ENCODE results near the gene SLC12A9. TPM values are rescaled to one million over a fixed set of nuclear protein-coding genes. Genes with fewer than 3 reads are reported as not detected.

SLC12A9 gene
- total and polyA plus RNA-seq, 2 experiments from 2014 or later: 17.1 to 21.3 TPM

GRCh38 chr7:100867040-100867775 is 14.7 kb downstream of the SLC12A9 start, which contains the start of gene TRIP6:
TSS of gene TRIP6 (plus strand) at chr7:100867387. CDS start at chr7:100867498, 111 bp downstream.
- Histone ChIP-seq H2AFZ (peak within 1 kb of the TSS; percentile 20), H3K9me2 (replicated peaks; ENCODE audit: insufficient read depth) (no peaks in the 10 kb centered on the region), H3K4me3 (peak within 1 kb of the TSS; percentile 82), H3K27ac (peak within 1 kb of the TSS; percentile 93), H3K79me2 (peaks cover 33% of the 10 kb centered on the region), H3K36me3 (replicated peaks; ENCODE audit: insufficient read depth, low read depth) (no peaks in the 10 kb centered on the region), H3K4me1 (ENCODE audit: insufficient read depth) (peaks cover 14% of the 10 kb centered on the region), H3K4me2 (peak within 1 kb of the TSS; percentile 99), H4K20me1 (ENCODE audit: insufficient read depth, poor library complexity, severe bottlenecking) (no peaks in the 10 kb centered on the region), H3K27me3 (no peaks in the 10 kb centered on the region), H3K9me3 (ENCODE audit: low read depth) (no peaks in the 10 kb centered on the region)
- TF ChIP-seq EZH2phosphoT487 (IDR thresholded peaks at IDR 0.05; ENCODE audit: low read depth, severe bottlenecking, unreplicated experiment): no peak
- no peak for TF ChIP-seq CTCF (IDR thresholded peaks at IDR 0.05; ENCODE audit: poor library complexity)
- no peak for TF ChIP-seq EZH2 (IDR thresholded peaks at IDR 0.05; ENCODE audit: borderline replicate concordance)
- DNase-seq (ENCODE audit: low spot score): peak; percentile 93
- 2% methylated on average over 34 of the region's 42 CpGs for WGBS (ENCODE audit: low lambda C conversion rate, missing lambda C conversion rate)

GRCh38 chr7:100867776-100868485 is 15.4 kb downstream of the SLC12A9 start:
- Histone ChIP-seq H3K4me1 (ENCODE audit: insufficient read depth) (peaks cover 14% of the 10 kb centered on the region), H3K27ac (peak overlapping the region; percentile 93), H3K27me3 (no peaks in the 10 kb centered on the region), H3K4me2 (peak overlapping the region; percentile 99), H3K36me3 (replicated peaks; ENCODE audit: insufficient read depth, low read depth) (no peaks in the 10 kb centered on the region), H3K4me3 (peak overlapping the region; percentile 82), H3K79me2 (peaks cover 33% of the 10 kb centered on the region), H3K9me2 (replicated peaks; ENCODE audit: insufficient read depth) (no peaks in the 10 kb centered on the region), H3K9me3 (ENCODE audit: low read depth) (no peaks in the 10 kb centered on the region), H4K20me1 (ENCODE audit: insufficient read depth, poor library complexity, severe bottlenecking) (no peaks in the 10 kb centered on the region), H2AFZ (peak overlapping the region; percentile 20)
- TF ChIP-seq CTCF (IDR thresholded peaks at IDR 0.05; ENCODE audit: poor library complexity): no peak
- TF ChIP-seq EZH2phosphoT487 (IDR thresholded peaks at IDR 0.05; ENCODE audit: low read depth, severe bottlenecking, unreplicated experiment): no peak
- WGBS (ENCODE audit: low lambda C conversion rate, missing lambda C conversion rate): 14% methylated on average over 23 of the region's 27 CpGs
- peak; percentile 55 for DNase-seq (ENCODE audit: low spot score)

GRCh38 chr7:100873599-100874299 is 21.2 kb downstream of the SLC12A9 start:
- WGBS (ENCODE audit: low lambda C conversion rate, missing lambda C conversion rate): over 99% methylated on average over 10 of the region's 10 CpGs
- Histone ChIP-seq H3K4me3 (peak overlapping the region; percentile 16), H3K9me3 (ENCODE audit: low read depth) (no peaks in the 10 kb centered on the region), H3K27me3 (no peaks in the 10 kb centered on the region), H3K4me2 (peak overlapping the region; percentile 77), H4K20me1 (ENCODE audit: insufficient read depth, poor library complexity, severe bottlenecking) (peaks cover 30% of the 10 kb centered on the region), H3K4me1 (ENCODE audit: insufficient read depth) (peaks cover 33% of the 10 kb centered on the region), H2AFZ (peak overlapping the region; percentile 47), H3K9me2 (replicated peaks; ENCODE audit: insufficient read depth) (no peaks in the 10 kb centered on the region), H3K79me2 (peaks cover 48% of the 10 kb centered on the region), H3K27ac (peak overlapping the region; percentile 97), H3K36me3 (replicated peaks; ENCODE audit: insufficient read depth, low read depth) (no peaks in the 10 kb centered on the region)
- DNase-seq (ENCODE audit: low spot score): no peak
- TF ChIP-seq CTCF (IDR thresholded peaks at IDR 0.05; ENCODE audit: poor library complexity): no peak
- TF ChIP-seq EZH2phosphoT487 (IDR thresholded peaks at IDR 0.05; ENCODE audit: low read depth, severe bottlenecking, unreplicated experiment): no peak
- no peak for TF ChIP-seq EZH2 (IDR thresholded peaks at IDR 0.05; ENCODE audit: borderline replicate concordance)
